Measurements from ENCODE around the gene LRRC7. TPM values are rescaled to one million over a fixed set of nuclear protein-coding genes. Genes with fewer than 3 reads are reported as not detected.

LRRC7 gene
- total and polyA plus RNA-seq, 8 donors: 0.12 to 2.2 (median 0.90) TPM

- TF ChIP-seq CTCF (IDR thresholded peaks at IDR 0.05): no peak
- H3K9me3 ChIP-seq: no peaks in the 10 kb centered on the region
- no peaks in the 10 kb centered on the region for H3K27me3 ChIP-seq
- no peaks in the 10 kb centered on the region for H3K4me1 ChIP-seq
- DNase-seq (no peak), FAIRE-seq (no peak), ATAC-seq (no peak)
- H3K36me3 ChIP-seq: no peaks in the 10 kb centered on the region
- WGBS, 2 donors: 59 to 71% methylated on average over 4 of the region's 4 CpGs
- no peak overlapping the region for H3K27ac ChIP-seq
- intact Hi-C loops (cut with DNase I): no loop called here
- H3K4me3 ChIP-seq: no peak overlapping the region
Measured at GRCh38 chr1:69847670-69848069, 279.9 kb downstream of the LRRC7 start.

GRCh38 chr1:69852151-69852550 is 284.4 kb downstream of the LRRC7 start:
- WGBS, 2 donors: 49 to 50% methylated on average over 4 of the region's 4 CpGs
- no peaks in the 10 kb centered on the region for H3K27me3 ChIP-seq

GRCh38 chr1:69852706-69853105 is 285.0 kb downstream of the LRRC7 start:
- Histone ChIP-seq H3K36me3 (no peaks in the 10 kb centered on the region), H3K27me3 (no peaks in the 10 kb centered on the region), H3K9me3 (no peaks in the 10 kb centered on the region), H3K4me3 (no peak overlapping the region), H3K27ac (no peak overlapping the region), H3K4me1 (no peaks in the 10 kb centered on the region)
- intact Hi-C loops (cut with DNase I): no loop called here
- DNase-seq (no peak), FAIRE-seq (no peak), ATAC-seq (no peak)
- TF ChIP-seq CTCF (IDR thresholded peaks at IDR 0.05): no peak

More at GRCh38 chr1:69852151-69852550, 284.4 kb downstream of the LRRC7 start:
- Histone ChIP-seq H3K9me3 (no peaks in the 10 kb centered on the region), H3K36me3 (no peaks in the 10 kb centered on the region), H3K4me3 (no peak overlapping the region), H3K27ac (no peak overlapping the region), H3K4me1 (no peaks in the 10 kb centered on the region)
- DNase-seq: no peak
- no peak for ATAC-seq
- FAIRE-seq: no peak
- intact Hi-C loops (cut with DNase I): no loop called here
- no peak for TF ChIP-seq CTCF (IDR thresholded peaks at IDR 0.05)

- H3K27me3 ChIP-seq: no peaks in the 10 kb centered on the region
- no peak for DNase-seq
- intact Hi-C loops (cut with DNase I): no loop called here
- no peaks in the 10 kb centered on the region for H3K36me3 ChIP-seq
- no peak for ATAC-seq
- no peaks in the 10 kb centered on the region for H3K9me3 ChIP-seq
- 48 to 71% methylated on average over 1 of the region's 1 CpG for WGBS, 2 donors
- no peak overlapping the region for H3K27ac ChIP-seq
- TF ChIP-seq CTCF (IDR thresholded peaks at IDR 0.05): no peak
- H3K4me3 ChIP-seq: no peak overlapping the region
- H3K4me1 ChIP-seq: no peaks in the 10 kb centered on the region
- no peak for FAIRE-seq
Measured at GRCh38 chr1:69858534-69858933, 290.8 kb downstream of the LRRC7 start.

- no peak for ATAC-seq
- FAIRE-seq: no peak
- no peak overlapping the region for H3K4me3 ChIP-seq
- no peak for TF ChIP-seq CTCF (IDR thresholded peaks at IDR 0.05)
- intact Hi-C loops (cut with DNase I): no loop called here
- H3K4me1 ChIP-seq: no peaks in the 10 kb centered on the region
- 60 to 66% methylated on average over 5 of the region's 5 CpGs for WGBS, 2 donors
- no peaks in the 10 kb centered on the region for H3K27me3 ChIP-seq
- peak in 1 of 6 donors; percentile 9 for DNase-seq
- no peak overlapping the region for H3K27ac ChIP-seq
- no peaks in the 10 kb centered on the region for H3K36me3 ChIP-seq
- no peaks in the 10 kb centered on the region for H3K9me3 ChIP-seq
Measured at GRCh38 chr1:69861641-69862040, 293.9 kb downstream of the LRRC7 start.

All from pancreas (tissue), 10 donors.